Subcutaneous adipose tissue (tissue), 4 donors: ENCODE data around the gene OR5K3. TPM values are rescaled to one million over a fixed set of nuclear protein-coding genes. Genes with fewer than 3 reads are reported as not detected.

Experiments used
- CTCF ChIP-seq: fragments of 450-650 bp; IDR thresholded peaks from one replicate; pipeline ENCODE4 v1.5.1; 2016; ENCODE audit warnings: low read depth, mild to moderate bottlenecking, control low read depth, antibody characterized with exemption, moderate library complexity
- total RNA-seq, 4 donors: library from RNA; depleted of rRNA; stranded (reverse); fragments of >200 nt; gene quantifications; one replicate each; pipeline ENCODE4 v1.1.0, GENCODE V29; 2016

OR5K3 gene
- not detected for total RNA-seq

- TF ChIP-seq CTCF: no peak
Observed at GRCh38 chr3:98390366-98390765, at the start of gene OR5K3. Gene OR5K3, plus strand, starts transcription at chr3:98390666. Its CDS starts 0 bp downstream, at chr3:98390666.

DNA sequence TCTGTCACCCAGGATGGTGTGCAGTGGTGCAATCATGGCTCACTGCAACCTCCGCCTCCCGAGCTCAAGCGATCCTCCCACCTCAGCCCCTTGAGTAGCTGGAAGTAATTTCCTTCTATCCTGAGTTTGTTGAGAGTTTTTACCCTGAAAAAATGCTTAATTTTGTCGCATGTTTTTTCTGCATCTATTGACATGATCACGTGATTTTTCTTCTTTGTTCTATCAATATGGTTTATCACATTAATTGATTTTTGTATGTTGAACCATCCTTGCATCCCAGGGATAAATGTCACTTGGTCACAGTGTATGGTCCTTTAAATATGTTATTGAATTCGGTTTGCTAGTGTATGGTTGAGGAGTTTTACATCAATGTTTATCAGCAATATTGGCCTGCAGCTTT lies 48.7 kb upstream of the OR5K3 start:
- no peak for TF ChIP-seq CTCF

DNA sequence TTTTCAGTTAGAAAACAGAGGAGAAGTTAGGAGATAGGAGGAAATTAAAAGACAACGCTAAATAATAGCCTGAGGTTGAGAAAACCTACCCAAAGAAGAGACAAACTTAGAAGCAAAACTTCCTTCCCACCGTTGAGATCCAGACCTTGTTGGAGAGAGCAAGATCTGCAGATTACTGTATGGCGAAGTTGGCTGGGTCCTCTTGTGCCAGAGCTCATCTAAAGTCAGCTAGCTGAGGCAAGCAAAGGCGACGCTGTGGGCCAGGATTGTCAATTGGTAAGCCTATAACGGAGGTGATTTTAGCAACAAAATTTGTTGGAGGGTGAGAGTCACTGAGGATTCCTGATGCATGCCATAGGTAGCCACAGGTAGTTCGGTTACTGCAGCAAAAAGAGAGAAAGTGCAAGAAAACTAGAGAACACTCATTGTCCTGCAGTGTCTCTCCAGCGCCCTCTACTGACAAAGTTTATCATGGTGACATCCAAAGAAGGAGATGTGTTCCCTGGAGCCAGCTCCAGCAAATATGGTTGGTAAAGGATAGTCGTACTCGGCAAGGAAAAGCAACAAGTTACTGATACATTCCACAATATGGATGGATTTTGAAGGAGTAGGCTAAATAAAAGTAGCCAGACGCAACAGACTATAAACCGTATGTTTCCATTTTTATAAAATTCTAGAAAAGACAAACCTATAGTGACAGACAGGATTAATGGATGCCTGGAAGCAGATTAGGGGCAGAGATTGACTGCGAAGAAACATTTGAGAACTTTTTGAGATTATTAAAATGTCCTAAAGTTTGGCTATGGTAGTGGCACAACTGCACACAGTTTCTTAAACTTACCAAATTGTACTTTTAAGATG lies 46.6 kb upstream of the OR5K3 start:
- TF ChIP-seq CTCF: no peak

GRCh38 chr3:98350082-98350481 lies 40.4 kb upstream of the OR5K3 start:
- TF ChIP-seq CTCF: no peak

DNA sequence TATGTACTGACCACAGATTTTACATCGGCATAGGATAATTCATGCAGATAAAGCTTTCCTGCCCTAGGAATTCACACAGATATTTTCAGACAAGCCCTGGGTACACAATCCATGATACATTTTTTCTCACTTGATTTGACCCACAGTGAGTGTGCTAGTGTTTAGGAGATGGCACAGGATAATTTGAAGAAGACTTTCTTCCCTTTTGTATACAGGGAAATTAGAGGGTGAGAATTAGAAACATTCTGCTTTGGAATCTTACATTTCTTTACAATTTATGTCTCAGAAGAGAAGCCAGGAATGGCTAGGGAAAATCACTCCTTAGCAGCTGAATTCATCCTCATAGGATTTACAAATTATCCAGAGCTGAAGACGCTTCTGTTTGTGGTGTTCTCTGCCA lies 36.9 kb upstream of the OR5K3 start, which contains the start of gene OR5K4:
OR5K4 (plus strand) TSS at position 301 of the 400 bp plus-strand sequence; CDS start at position 301, 0 bp downstream.
- no peak for TF ChIP-seq CTCF

GRCh38 chr3:98359250-98359649 lies 31.2 kb upstream of the OR5K3 start:
- no peak for TF ChIP-seq CTCF

GRCh38 chr3:98359993-98360675 lies 30.3 kb upstream of the OR5K3 start:
- no peak for TF ChIP-seq CTCF
